SK-N-MC (cell line): ENCODE data around the gene FCHO1.

Experiments used
- EZH2 ChIP-seq: fragments of 200-600 bp; sonication (generic); IDR thresholded peaks from one replicate; pipeline ENCODE4 v1.6.1; 2017; ENCODE audit warnings: antibody characterized with exemption
- FOXP2 ChIP-seq: optimal IDR thresholded peaks from 2 replicates; pipeline ENCODE3; 2011; ENCODE audit warnings: mild to moderate bottlenecking, moderate library complexity; ENCODE audit not compliant: insufficient read depth; ENCODE audit errors: extremely low read length, control extremely low read depth
- POLR2AphosphoS5 ChIP-seq: IDR thresholded peaks from 2 replicates; pipeline ENCODE4 v1.6.1; 2012; ENCODE audit warnings: mild to moderate bottlenecking, low read depth, low read length, borderline replicate concordance

DNA sequence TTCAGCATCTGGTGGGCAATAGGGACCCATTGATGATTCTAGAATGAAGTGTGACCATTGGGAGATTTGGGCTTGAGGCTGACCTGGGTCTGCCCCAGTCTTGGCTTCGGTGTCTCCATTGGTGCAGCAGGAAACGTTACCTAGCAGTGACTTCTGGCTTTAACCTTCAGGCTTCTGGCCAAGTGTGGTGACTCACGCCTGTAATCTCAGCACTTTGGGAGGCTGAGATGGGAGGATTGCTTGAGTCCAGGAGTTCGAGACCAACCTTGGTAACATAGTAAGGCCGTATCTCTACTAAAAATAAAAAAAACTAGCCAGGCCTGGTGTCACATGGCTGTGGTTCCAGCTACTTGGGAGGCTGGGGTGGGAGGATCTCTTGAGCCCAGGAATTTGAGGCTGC is 7.2 kb downstream of the FCHO1 start:
- TF ChIP-seq EZH2 (no peak), POLR2AphosphoS5 (no peak), FOXP2 (no peak)
